CD4-positive, alpha-beta T cell treated with Interleukin-6 at 100 ng/mL for 8 hours (primary cell): ENCODE results near the gene ZNF668.
A peak's percentile ranks its signal among the peaks of the same experiment; 100 is the strongest.
"Not testable (repeated sequence)": the region's sequence is repeated elsewhere in the genome, so short reads cannot be mapped to it uniquely, and the experiment has no call there.

Source experiments
- DNase-seq: peaks from one replicate; pipeline ENCODE4 v3.0.0-alpha.2; 2020; ENCODE audit warnings: mixed read lengths, low spot score

Gene ZNF668

GRCh38 chr16:31100876-31101641, 27.0 kb upstream of the ZNF668 start:
- not testable (repeated sequence) for DNase-seq

DNA sequence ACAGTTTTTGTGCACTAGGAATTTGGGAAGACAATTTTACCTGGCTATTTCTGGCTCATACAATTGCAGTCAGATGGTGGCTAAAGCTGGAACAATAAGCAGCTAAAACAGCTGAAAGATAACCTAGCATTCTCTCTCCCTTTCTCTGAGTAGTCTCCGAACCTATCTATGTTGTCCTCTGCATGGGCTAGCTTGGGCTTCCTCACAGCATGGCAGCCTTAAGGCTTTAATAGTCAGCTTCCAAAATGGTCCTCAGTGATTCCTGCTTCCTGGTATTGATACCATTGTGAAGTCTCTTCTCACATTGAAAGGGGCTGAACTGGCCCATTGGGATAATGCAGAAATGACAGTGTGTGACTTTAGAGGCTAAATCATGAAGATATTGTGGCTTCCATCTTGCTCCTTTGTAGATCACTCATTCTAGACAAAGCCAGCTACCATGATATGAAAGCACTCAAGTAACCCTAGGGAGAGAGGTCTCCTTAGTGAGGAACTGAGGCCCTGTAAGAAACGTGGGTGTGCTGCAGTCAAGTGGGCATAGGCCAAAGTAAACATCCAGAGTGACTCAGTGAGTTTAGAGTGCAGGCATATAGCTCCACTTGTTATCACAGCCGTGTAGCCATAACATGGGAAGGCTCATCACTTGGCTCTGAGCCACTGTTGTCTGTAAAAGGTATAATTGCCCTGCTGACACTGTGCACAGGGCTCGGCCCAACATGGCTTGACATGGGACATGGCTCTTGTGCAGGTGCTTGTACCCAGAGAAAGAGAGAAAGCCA, 26.0 kb upstream of the ZNF668 start:
- DNase-seq, result no peak

- peak; percentile 88 for DNase-seq
Measured at GRCh38 chr16:31094424-31095120, 20.5 kb upstream of the ZNF668 start, which contains the start of gene VKORC1. VKORC1 (minus strand) TSS chr16:31094797; CDS start chr16:31094729, 68 bp downstream.

- no peak for DNase-seq
Measured at GRCh38 chr16:31094088-31094423, 20.0 kb upstream of the ZNF668 start.

- no peak for DNase-seq
Measured at GRCh38 chr16:31093132-31093703, 19.2 kb upstream of the ZNF668 start.

GRCh38 chr16:31092330-31092729, 18.3 kb upstream of the ZNF668 start:
- DNase-seq, result no peak

- DNase-seq, result no peak
Measured at GRCh38 chr16:31090540-31090939, 16.5 kb upstream of the ZNF668 start.

DNA sequence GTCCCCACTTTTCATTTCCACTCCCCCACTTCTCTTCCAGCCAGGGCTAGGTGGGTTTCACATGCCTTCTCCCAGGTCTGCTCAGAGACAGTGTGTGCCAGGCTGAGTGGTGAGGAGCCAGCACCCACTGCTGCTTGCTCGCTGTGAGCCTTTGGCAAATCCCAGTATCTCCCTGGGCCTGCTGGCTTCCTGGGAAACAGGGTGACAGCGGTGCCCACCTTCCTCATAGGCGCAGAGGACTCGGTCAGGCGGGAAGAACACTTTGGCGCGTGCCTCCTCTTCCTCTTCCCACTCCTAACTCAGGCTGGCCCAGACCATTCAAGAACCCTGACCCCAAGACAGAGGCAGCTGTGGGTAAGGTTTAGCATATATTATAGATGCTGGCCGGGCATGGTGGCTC, 15.2 kb upstream of the ZNF668 start:
- no peak for DNase-seq

DNA sequence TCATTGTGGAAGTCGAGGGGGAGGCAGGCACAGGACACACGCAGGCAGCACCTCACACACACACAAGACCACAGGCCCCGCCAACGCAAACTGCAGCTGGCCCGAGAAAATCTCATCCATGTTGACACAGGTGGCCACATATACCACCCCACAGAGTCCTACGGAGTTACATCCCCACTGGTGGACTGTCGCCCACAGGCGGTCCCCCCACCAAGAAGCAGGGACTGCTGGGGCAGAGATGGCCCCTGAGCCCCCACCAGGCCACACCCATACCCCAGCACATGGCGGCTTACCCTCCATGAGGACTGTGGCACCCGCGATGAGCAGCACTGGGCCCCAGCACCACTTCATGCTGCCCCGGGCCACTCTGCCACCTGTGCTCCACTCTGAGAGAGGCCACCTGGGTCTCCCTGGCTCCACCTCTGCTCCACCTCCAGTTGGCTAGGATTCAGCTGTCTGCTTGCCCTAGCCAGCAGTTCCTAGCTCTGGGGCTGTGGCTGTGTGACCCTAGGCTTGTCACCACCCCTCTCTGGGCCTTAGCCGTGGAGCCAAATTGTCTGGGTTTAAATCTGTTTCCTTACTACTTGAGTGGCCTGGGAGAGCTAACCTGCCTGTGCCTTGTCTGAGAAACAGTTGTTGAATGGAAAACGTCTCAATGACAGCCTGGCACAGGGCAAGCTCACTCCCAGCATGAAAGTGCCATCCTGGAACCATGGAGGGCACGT, 14.6 kb upstream of the ZNF668 start, which contains the start of gene PRSS53:
Gene PRSS53 (minus strand): TSS at position 485 of the 725 bp plus-strand sequence. CDS start 134 bp downstream, at position 351.
- DNase-seq, result no peak

- no peak for DNase-seq
Measured at GRCh38 chr16:31087971-31088370, 13.9 kb upstream of the ZNF668 start.

- no peak for DNase-seq
Measured at GRCh38 chr16:31087481-31087880, 13.4 kb upstream of the ZNF668 start.

GRCh38 chr16:31086629-31086906, 12.5 kb upstream of the ZNF668 start:
- DNase-seq, result no peak

DNA sequence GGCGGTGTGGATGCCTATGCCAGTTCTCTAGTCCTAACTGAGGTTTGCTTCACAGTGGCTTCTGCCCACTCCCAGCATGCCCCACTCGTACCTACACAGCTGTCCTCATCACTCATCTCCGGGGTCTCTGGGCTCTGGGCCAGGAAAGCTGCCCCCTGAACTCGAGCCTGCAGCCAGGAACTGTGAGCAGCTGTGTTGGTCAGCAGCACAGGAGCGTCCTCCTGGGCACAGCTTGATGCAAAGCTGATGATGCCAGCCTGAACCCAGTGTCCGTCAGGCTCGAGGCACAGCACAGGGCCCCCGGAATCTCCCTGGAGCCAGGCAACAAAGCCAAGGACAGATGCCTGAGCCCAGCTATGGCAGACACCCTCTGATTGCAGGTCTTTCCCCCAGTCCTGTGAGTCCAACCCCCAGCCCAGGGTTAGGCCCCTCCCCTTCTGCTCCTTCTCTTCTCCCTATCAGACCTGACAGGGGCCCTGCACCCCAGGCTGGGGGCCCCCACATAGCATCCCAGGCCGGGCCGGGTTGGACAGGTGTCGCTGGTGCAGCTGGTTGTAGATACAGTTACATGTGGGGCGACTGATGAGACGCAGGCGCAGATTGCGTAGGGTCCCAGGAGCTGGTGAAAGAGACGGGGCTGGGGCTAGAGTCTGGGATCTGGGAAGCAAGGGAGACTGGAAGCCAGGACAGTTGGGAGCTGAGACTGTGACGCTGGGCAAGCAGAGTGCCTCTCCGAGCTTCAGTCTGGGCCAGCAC, 12.0 kb upstream of the ZNF668 start:
- no peak for DNase-seq

DNA sequence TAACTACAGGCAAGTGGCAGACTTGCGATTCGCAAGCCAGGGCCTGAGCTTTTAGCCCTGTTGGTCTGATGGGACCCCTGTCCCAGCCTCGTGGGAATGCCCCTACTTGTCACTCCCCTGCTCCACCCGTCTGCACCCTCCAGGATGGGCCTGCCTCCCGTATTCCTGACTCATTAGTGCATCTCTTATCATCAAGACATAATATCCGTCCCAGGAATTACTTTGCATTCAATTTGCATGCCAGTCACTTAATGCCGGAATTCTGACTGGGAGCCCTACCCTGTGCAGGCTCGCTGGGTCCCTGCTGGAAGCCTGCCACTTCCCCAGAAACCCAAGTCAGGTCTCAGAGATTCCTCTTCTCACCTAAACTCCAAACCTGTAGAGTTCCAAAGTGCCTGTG, 11.4 kb upstream of the ZNF668 start:
- no peak for DNase-seq

- no peak for DNase-seq
Measured at GRCh38 chr16:31084584-31085302, 10.7 kb upstream of the ZNF668 start.

- DNase-seq, result no peak
Measured at GRCh38 chr16:31083981-31084380, 9.9 kb upstream of the ZNF668 start.

DNA sequence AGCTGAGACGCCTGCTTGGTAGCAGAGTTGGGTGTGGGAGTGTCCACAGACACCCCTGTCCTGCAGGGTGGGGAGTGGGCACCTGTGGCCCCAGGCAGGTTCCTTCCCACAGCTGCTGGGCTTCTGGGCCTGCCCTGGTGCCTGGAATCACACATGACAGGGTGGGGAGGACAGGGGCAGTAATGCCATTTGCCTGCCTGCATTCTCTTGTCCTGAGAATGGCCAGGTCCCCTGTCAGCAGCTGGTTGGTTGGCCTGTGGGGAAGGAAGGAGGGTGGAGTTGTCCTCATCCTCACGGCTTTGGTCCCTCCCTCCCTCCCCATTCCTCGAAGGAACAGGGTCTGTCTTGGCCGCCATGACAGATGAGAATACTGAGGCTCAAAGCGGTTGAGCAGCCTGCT, 9.5 kb upstream of the ZNF668 start:
- no peak for DNase-seq

- no peak for DNase-seq
Measured at GRCh38 chr16:31083081-31083480, 9.0 kb upstream of the ZNF668 start.

GRCh38 chr16:31082368-31083045, 8.5 kb upstream of the ZNF668 start:
- no peak for DNase-seq
